ENCODE results near the gene TPM4.

DNA sequence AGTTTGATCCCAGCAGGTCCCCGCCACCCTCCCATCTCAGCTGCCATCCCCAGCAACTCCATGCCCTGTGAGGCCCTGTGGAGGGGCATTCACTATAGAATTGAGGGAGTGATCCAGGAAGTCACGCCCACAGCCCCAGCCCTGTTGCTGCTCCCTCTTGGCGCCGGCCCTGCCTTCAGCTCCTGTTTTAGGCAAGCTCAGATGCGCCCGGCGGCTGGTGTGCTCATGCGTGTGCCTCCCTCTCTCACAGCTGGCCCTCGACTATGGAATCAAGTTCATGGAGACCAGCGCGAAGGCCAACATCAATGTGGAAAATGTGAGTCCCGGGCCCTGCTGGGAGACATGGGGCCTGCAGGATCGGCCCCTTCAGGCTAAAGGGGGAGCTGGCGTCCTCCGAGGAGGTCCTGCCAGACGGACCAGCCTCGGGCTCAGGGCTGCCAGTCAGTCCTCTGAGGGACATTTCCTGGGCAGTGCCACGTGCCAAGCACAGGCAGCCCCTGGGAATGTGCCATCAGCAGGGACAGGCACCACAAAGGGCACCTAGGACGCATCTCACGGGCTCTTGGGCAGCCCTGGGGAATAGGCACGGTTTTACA is 51.6 kb downstream of the TPM4 start:
- TF ChIP-seq, protein P1, sequence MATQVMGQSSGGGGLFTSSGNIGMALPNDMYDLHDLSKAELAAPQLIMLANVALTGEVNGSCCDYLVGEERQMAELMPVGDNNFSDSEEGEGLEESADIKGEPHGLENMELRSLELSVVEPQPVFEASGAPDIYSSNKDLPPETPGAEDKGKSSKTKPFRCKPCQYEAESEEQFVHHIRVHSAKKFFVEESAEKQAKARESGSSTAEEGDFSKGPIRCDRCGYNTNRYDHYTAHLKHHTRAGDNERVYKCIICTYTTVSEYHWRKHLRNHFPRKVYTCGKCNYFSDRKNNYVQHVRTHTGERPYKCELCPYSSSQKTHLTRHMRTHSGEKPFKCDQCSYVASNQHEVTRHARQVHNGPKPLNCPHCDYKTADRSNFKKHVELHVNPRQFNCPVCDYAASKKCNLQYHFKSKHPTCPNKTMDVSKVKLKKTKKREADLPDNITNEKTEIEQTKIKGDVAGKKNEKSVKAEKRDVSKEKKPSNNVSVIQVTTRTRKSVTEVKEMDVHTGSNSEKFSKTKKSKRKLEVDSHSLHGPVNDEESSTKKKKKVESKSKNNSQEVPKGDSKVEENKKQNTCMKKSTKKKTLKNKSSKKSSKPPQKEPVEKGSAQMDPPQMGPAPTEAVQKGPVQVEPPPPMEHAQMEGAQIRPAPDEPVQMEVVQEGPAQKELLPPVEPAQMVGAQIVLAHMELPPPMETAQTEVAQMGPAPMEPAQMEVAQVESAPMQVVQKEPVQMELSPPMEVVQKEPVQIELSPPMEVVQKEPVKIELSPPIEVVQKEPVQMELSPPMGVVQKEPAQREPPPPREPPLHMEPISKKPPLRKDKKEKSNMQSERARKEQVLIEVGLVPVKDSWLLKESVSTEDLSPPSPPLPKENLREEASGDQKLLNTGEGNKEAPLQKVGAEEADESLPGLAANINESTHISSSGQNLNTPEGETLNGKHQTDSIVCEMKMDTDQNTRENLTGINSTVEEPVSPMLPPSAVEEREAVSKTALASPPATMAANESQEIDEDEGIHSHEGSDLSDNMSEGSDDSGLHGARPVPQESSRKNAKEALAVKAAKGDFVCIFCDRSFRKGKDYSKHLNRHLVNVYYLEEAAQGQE (IDR thresholded peaks at IDR 0.05; ENCODE audit: low read depth): no peak
- TF ChIP-seq NFIC (IDR thresholded peaks at IDR 0.05): no peak
- TF ChIP-seq CEBPB (IDR thresholded peaks at IDR 0.05): no peak
- no peak for TF ChIP-seq EP300 (IDR thresholded peaks at IDR 0.05; ENCODE audit: borderline replicate concordance)
- no peak for TF ChIP-seq YY1 (IDR thresholded peaks at IDR 0.05; ENCODE audit: low read depth)
- TF ChIP-seq TAF1 (IDR thresholded peaks at IDR 0.05; ENCODE audit: low read depth): no peak
- no peak for TF ChIP-seq FOXM1 (IDR thresholded peaks at IDR 0.05; ENCODE audit: borderline replicate concordance, low read depth)
- no peak for TF ChIP-seq TEAD4 (IDR thresholded peaks at IDR 0.05)
- no peak for TF ChIP-seq RAD21 (IDR thresholded peaks at IDR 0.05; ENCODE audit: low read depth)
- TF ChIP-seq, protein P2, sequence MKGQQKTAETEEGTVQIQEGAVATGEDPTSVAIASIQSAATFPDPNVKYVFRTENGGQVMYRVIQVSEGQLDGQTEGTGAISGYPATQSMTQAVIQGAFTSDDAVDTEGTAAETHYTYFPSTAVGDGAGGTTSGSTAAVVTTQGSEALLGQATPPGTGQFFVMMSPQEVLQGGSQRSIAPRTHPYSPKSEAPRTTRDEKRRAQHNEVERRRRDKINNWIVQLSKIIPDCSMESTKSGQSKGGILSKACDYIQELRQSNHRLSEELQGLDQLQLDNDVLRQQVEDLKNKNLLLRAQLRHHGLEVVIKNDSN (IDR thresholded peaks at IDR 0.05): no peak
- TF ChIP-seq ZBTB7A (IDR thresholded peaks at IDR 0.05; ENCODE audit: low read depth): no peak
- TF ChIP-seq, protein P3, sequence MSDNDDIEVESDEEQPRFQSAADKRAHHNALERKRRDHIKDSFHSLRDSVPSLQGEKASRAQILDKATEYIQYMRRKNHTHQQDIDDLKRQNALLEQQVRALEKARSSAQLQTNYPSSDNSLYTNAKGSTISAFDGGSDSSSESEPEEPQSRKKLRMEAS (IDR thresholded peaks at IDR 0.05): no peak
